ENCODE data around the gene MT1E. TPM values are rescaled to one million over a fixed set of nuclear protein-coding genes. Genes with fewer than 3 reads are reported as not detected.
"Not testable (repeated sequence)": the region's sequence is repeated elsewhere in the genome, so short reads cannot be mapped to it uniquely, and the experiment has no call there.

The MT1E gene
- total and polyA plus RNA-seq, 2 of the 8 experiments (the other 6 are each of a cell fraction or from before 2014, with no cell fraction given): 7.9 to 117 TPM

DNA sequence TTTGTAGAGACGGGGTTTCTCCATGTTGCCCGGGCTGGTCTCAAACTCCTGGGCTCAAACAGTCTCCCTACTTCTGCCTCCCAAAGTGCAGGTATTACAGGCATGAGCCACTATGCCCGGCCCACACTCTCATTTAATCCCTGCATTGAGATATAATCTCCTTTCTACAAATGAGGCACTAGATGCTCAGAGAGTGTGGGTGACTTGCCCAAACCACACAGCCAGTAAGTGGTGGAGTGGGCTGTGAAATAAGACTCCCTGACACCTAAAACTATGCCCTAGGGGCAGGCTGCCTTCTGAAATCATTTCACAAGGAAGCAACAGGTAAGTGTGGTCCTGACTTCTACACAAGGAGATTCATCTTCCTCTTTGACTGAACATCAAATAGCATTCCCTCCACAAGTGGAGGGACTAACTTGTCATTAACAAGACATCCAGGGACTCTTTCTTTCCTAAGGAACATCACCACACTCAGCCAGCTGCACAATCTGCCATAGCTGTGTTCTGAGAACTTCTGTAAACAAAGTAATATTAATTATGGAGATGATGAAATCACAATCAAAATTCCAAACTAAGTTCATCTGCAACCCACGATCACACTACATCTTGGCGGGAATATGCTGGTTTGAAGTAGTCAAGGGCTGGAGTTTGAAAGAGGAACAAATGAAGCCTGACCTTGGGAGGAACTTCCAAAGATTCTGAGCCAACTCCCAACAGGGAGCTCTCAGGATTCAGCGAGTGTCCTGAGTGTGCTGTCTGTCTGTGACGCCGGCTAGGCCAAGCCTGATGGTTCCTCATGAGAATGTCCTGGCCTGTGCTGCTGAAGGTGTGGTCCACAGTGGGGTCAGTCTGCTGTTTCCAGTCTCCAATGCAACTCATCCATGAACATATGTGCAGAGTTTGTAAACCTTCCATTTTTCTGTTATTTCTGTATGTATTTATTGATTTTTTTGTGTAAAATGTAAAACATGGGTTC, 40.0 kb downstream of the MT1E start:
- not testable (repeated sequence) for H2BK120ac ChIP-seq (replicated peaks; ENCODE audit: low read depth, low read length); H3K56ac ChIP-seq (replicated peaks; ENCODE audit: insufficient read length, low read depth, low read length); H4K8ac ChIP-seq (ENCODE audit: extremely low read depth, insufficient read depth, low read length); H3K79me1 ChIP-seq (ENCODE audit: low read depth, low read length); H3K4ac ChIP-seq (replicated peaks; ENCODE audit: insufficient read length, low read depth, low read length); H3K36me3 ChIP-seq (ENCODE audit: control insufficient read depth in 2 of 4, insufficient read depth in 4 of 4, low read length in 3 of 4); H4K5ac ChIP-seq (ENCODE audit: insufficient read length, low read depth, low read length); H3K27ac ChIP-seq (ENCODE audit: low read depth, low read length); H3K18ac ChIP-seq (ENCODE audit: extremely low read depth, low read length); H4K91ac ChIP-seq (replicated peaks; ENCODE audit: insufficient read length, low read length); H3K14ac ChIP-seq (ENCODE audit: insufficient read length); H3K79me2 ChIP-seq (ENCODE audit: control insufficient read depth in 1 of 2, insufficient read depth in 2 of 2, low read length in 2 of 2); H3K23ac ChIP-seq (ENCODE audit: insufficient read length); H3K4me3 ChIP-seq (ENCODE audit: extremely low read depth in 1 of 4, insufficient read depth in 2 of 4, low read depth in 3 of 4, low read length in 4 of 4); H3K9me3 ChIP-seq (ENCODE audit: insufficient read depth in 2 of 2, low read depth in 1 of 2, low read length in 1 of 2); H4K20me1 ChIP-seq (replicated peaks in 1 of 2; ENCODE audit: control insufficient read depth in 1 of 2, insufficient read depth in 2 of 2, low read length in 2 of 2); DNase-seq (ENCODE audit: low read depth in 1 of 2, low spot score in 2 of 2); H2BK5ac ChIP-seq (ENCODE audit: low read depth, low read length); H2BK12ac ChIP-seq (ENCODE audit: low read depth, low read length); H2BK20ac ChIP-seq (ENCODE audit: low read length); H2AK5ac ChIP-seq (ENCODE audit: low read depth, low read length); H2AFZ ChIP-seq (ENCODE audit: low read length); H3K9ac ChIP-seq (replicated peaks in 1 of 4; ENCODE audit: extremely low read depth in 1 of 4, low read depth in 3 of 4, low read length in 3 of 4); H3K4me2 ChIP-seq (ENCODE audit: insufficient read depth in 1 of 2, low read depth in 2 of 2, low read length in 2 of 2); H2BK15ac ChIP-seq (ENCODE audit: low read length)
- H3K27me3 ChIP-seq (replicated peaks in 1 of 4; ENCODE audit: control insufficient read depth in 3 of 4, extremely low read depth in 1 of 4, insufficient read depth in 3 of 4, low read length in 3 of 4): peaks cover 89 to 100% (median 98%) of the 10 kb centered on the region in 4 experiments
- H3K4me1 ChIP-seq (replicated peaks in 1 of 4; ENCODE audit: control insufficient read depth in 3 of 4, insufficient read depth in 4 of 4, low read length in 3 of 4): peaks cover 3 to 17% (median 14%) of the 10 kb centered on the region in 4 experiments
- WGBS, 2 experiments (ENCODE audit: extremely low coverage in 1 of 2, insufficient coverage in 1 of 2, insufficient read length in 1 of 2, insufficient replicate concordance in 2 of 2, low coverage in 1 of 2, low lambda C conversion rate in 2 of 2, missing lambda C conversion rate in 1 of 2): 67% methylated on average over 8 of the region's 8 CpGs; no CpG with 5 or more reads in 1 of the 2 experiments
- POLR2A ChIA-PET (ENCODE audit: partially characterized antibody): interaction anchor here (1.7 to 13.9 kb wide), 4 partner anchors 11 to 40 kb away, joined by 7 to 205 read pairs (median 46); partner anchors contain the start of genes MT1B, MT1E, MT1F and MT1X
- CTCF ChIA-PET (ENCODE audit: partially characterized antibody): interaction anchor here (0.7 kb wide), 1 partner anchor 16 kb away, joined by 3 read pairs; no protein-coding TSS in a partner anchor
- FAIRE-seq: peak; percentile 32
- peaks cover 17% of the 10 kb centered on the region; the same call in 1 of the 2 replicates for H3K23me2 ChIP-seq (ENCODE audit: low read depth, low read length)
